HEK293 (cell line): ENCODE measurements around the gene FGD6.
A peak's percentile ranks its signal among the peaks of the same experiment; 100 is the strongest.
"Not testable (repeated sequence)": the region's sequence is repeated elsewhere in the genome, so short reads cannot be mapped to it uniquely, and the experiment has no call there.

Experiments
- CTCF ChIA-PET: fragments of 350-600 bp; formaldehyde crosslinking; extraction: SDS; loops from one replicate; lab custom pipeline; 2021; ENCODE audit warnings: antibody characterized with exemption; lab: Yijun Ruan, JAX
- POLR2A ChIA-PET: fragments of 300-600 bp; formaldehyde crosslinking; extraction: SDS; loops from one replicate; lab custom pipeline; 2020; ENCODE audit warnings: antibody characterized with exemption, inconsistent platforms; lab: Yijun Ruan, JAX
- H3K27ac ChIP-seq: fragments of 200-500 bp; sonication (Bioruptor generic); 2 replicates; pipeline ENCODE4 v1.5.1; 2014; ENCODE audit warnings: low read depth, low read length, control low read depth, inconsistent platforms; ENCODE audit errors: extremely low read depth
- H3K36me3 ChIP-seq, 2 experiments: fragments of 200-500 bp in 1 of 2; sonication (Bioruptor generic) in 1 of 2; 1 replicate in 1 of 2; 2 replicates in 1 of 2; pipeline ENCODE4 v1.5.1; 2014 to 2017; ENCODE audit warnings: inconsistent platforms in 2 of 2, low read length in 2 of 2; ENCODE audit not compliant: control insufficient read depth in 2 of 2, insufficient read depth in 1 of 2
- H3K4me1 ChIP-seq: fragments of 200-500 bp; sonication (Bioruptor generic); 2 replicates; pipeline ENCODE4 v1.5.1; 2014; ENCODE audit warnings: mild to moderate bottlenecking, low read length, inconsistent platforms; ENCODE audit not compliant: control insufficient read depth, insufficient read depth
- H3K4me3 ChIP-seq: 2 replicates; pipeline ENCODE4 v1.5.1; 2011; ENCODE audit warnings: low read depth, mild to moderate bottlenecking, control low read depth, low read length, moderate library complexity
- H3K9me3 ChIP-seq: fragments of 200-500 bp; sonication (Bioruptor generic); 2 replicates; pipeline ENCODE4 v1.5.1; 2014; ENCODE audit warnings: low read depth, low read length, inconsistent platforms; ENCODE audit not compliant: control insufficient read depth, insufficient read depth
- GLI2 ChIP-seq: fragments of 450-650 bp; formaldehyde crosslinking; IDR thresholded peaks from 2 replicates; pipeline ENCODE4; 2017; ENCODE audit warnings: missing biosample characterization, missing genetic modification characterization, low read depth, borderline replicate concordance
- ZNF423 ChIP-seq: fragments of 450-650 bp; formaldehyde crosslinking; IDR thresholded peaks from 2 replicates; pipeline ENCODE4 v1.5.1; 2016; ENCODE audit warnings: missing biosample characterization, missing genetic modification characterization
- ZNF473 ChIP-seq: fragments of 450-650 bp; formaldehyde crosslinking; IDR thresholded peaks from 2 replicates; pipeline ENCODE4 v1.5.1; 2017; ENCODE audit warnings: missing biosample characterization, missing genetic modification characterization
- ZNF707 ChIP-seq: fragments of 450-650 bp; formaldehyde crosslinking; IDR thresholded peaks from 2 replicates; pipeline ENCODE4 v1.5.1; 2016; ENCODE audit warnings: missing biosample characterization, missing genetic modification characterization
- ZNF747 ChIP-seq: fragments of 450-650 bp; formaldehyde crosslinking; IDR thresholded peaks from 2 replicates; pipeline ENCODE4 v1.5.1; 2016; ENCODE audit warnings: missing biosample characterization, missing genetic modification characterization
- ZNF776 ChIP-seq: fragments of 450-650 bp; formaldehyde crosslinking; IDR thresholded peaks from 2 replicates; pipeline ENCODE4 v1.5.0; 2017; ENCODE audit warnings: missing biosample characterization, missing genetic modification characterization, borderline replicate concordance
- ZNF791 ChIP-seq: fragments of 450-650 bp; formaldehyde crosslinking; IDR thresholded peaks from 2 replicates; pipeline ENCODE4 v1.5.1; 2016; ENCODE audit warnings: missing biosample characterization, missing genetic modification characterization
- TF ChIP-seq, protein P1 (sequence below): fragments of 450-650 bp; formaldehyde crosslinking; IDR thresholded peaks from 2 replicates; pipeline ENCODE4 v1.5.1; 2016; ENCODE audit warnings: missing biosample characterization, missing genetic modification characterization
- TF ChIP-seq, protein P2 (sequence below): fragments of 450-650 bp; formaldehyde crosslinking; IDR thresholded peaks from 2 replicates; pipeline ENCODE4 v1.5.1; 2016; ENCODE audit warnings: missing biosample characterization, missing genetic modification characterization, low read depth
- TF ChIP-seq, protein P3 (sequence below): fragments of 450-650 bp; formaldehyde crosslinking; IDR thresholded peaks from 2 replicates; pipeline ENCODE4 v1.5.1; 2016; ENCODE audit warnings: missing biosample characterization, missing genetic modification characterization, borderline replicate concordance
- TF ChIP-seq, protein P4 (sequence below): sonication (generic); formaldehyde crosslinking; IDR thresholded peaks from 2 replicates; pipeline ENCODE4 v1.8.1; 2022; ENCODE audit warnings: mild to moderate bottlenecking, moderate library complexity, missing genetic modification reagents
- TF ChIP-seq, protein P5 (sequence below): fragments of 450-650 bp; formaldehyde crosslinking; IDR thresholded peaks from 2 replicates; pipeline ENCODE4 v1.5.1; 2016; ENCODE audit warnings: missing biosample characterization, missing genetic modification characterization

The FGD6 gene

DNA sequence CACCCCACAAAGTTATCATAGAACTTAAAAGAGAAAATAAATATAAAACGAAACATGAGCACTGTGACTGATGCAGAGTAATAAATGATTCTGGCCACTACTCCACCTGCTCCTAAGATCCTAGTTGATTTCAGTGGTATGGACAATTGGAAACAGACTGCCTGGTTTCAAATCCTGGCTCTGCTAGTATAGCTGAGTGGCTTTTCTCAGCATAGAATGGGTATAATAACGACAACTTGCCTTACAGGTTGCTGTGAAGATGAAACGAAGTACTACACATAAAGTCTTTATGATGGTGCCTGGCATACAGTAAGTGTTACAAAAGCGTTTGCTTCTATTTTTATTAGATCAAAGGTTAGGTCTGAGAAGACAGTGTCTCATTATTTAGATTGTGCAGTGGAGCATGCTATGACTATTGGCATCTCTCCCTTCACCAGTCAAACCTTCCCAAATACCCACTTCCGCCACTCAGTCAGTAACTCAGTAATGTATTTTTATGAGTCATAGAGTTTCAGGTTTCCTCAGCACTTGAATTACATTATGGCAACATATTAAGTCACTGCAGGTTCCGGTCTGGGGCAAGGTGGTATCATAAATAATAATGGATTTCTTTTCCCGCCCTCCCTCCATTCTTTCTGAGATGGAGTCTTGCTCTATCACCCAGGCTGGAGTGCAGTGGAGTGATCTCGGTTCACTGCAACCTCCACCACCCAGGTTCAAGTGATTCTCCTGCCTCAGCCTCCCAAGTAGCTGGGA, 114.2 kb downstream of the FGD6 start (continued):
- TF ChIP-seq ZNF747 = no peak

DNA sequence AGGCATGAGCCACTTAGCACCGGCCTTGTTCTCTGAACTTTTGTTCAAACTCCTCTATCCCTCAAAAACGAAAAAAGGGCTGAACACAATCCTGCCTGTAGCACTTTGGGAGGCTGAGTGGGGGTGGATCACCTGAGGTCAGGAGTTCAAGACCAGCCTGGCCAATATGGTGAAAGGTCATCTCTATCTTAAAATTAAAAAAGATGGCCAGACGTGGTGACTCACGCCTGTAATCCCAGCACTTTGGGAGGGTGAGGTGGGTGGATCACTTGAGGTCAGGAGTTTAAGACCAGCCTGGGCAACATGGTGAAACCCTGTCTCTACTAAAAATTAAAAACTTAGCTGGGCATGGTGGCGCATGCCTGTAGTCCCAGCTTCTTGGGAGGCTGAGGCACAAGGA, 115.3 kb downstream of the FGD6 start:
- TF ChIP-seq, protein P1, sequence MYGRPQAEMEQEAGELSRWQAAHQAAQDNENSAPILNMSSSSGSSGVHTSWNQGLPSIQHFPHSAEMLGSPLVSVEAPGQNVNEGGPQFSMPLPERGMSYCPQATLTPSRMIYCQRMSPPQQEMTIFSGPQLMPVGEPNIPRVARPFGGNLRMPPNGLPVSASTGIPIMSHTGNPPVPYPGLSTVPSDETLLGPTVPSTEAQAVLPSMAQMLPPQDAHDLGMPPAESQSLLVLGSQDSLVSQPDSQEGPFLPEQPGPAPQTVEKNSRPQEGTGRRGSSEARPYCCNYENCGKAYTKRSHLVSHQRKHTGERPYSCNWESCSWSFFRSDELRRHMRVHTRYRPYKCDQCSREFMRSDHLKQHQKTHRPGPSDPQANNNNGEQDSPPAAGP (tag by site-specific recombination) = peak; percentile 27; the same call in 1 of the 2 replicates
- POLR2A ChIA-PET, H3K27ac ChIP-seq, H3K36me3 ChIP-seq, H3K9me3 ChIP-seq, H3K4me3 ChIP-seq: not testable (repeated sequence)
- H3K4me1 ChIP-seq = peaks cover 11% of the 10 kb centered on the region
- CTCF ChIA-PET = interaction anchor here (3.2 kb wide), 1 partner anchor 29 kb away, joined by 10 read pairs; the partner anchor contains the start of gene NR2C1

DNA sequence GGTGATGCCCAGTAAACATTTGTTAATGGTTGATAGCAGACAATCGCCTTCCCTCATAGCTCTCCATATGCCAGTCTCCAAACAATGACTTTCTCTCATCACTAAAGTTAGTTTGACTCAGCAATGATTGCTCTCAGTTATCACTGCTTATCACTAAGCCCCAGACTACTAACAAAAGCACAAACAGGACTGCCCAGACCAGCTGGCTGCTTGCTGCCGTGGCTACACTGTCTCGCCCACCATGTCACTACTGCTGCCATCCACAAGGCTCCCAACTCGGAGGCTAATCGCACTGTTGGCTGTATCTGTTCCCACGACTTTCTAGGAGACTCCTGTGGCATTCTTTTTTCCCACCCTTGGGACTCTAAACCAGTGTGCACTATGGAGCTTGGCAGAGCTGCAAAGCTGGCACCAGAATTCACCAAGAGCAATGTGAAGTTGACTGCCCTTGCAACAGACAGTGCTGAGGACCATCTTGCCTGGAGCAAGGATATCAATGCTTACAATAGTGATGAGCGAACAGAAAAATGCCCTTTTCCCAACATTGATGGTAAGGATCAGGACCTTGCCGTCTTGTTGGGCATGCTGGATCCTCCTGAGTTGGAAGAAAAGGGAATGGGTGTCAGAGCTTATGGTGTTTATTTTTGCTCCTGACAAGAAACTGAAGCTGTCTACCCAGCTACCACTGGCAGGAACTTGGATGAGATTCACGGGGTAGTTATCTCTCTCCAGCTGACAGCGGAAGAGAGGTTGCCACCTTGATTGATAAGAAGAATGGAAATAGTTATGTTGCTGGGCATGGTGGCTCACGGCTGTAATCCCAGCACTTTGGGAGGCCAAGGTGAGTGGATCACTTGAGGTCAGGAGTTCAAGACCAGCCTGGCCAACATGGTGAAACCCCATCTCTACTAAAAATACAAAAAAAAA, 116.7 kb downstream of the FGD6 start:
- H3K27ac ChIP-seq = no peak overlapping the region
- no peaks in the 10 kb centered on the region for H3K36me3 ChIP-seq
- ChIA-PET CTCF (interaction anchor here (1.2 kb wide), 1 partner anchor 117 kb away, joined by 3 read pairs; the partner anchor contains the start of genes FGD6 and VEZT), POLR2A (interaction anchor here (0.6 to 1.4 kb wide), 3 partner anchors 14 to 117 kb away, joined by 3 to 5 read pairs (median 5); partner anchors contain the start of genes FGD6 and VEZT)
- H3K4me1 ChIP-seq = peaks cover 12% of the 10 kb centered on the region
- no peak for TF ChIP-seq ZNF776 (tag by site-specific recombination)
- TF ChIP-seq, protein P2, sequence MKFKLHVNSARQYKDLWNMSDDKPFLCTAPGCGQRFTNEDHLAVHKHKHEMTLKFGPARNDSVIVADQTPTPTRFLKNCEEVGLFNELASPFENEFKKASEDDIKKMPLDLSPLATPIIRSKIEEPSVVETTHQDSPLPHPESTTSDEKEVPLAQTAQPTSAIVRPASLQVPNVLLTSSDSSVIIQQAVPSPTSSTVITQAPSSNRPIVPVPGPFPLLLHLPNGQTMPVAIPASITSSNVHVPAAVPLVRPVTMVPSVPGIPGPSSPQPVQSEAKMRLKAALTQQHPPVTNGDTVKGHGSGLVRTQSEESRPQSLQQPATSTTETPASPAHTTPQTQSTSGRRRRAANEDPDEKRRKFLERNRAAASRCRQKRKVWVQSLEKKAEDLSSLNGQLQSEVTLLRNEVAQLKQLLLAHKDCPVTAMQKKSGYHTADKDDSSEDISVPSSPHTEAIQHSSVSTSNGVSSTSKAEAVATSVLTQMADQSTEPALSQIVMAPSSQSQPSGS (tag by site-specific recombination) = no peak
- TF ChIP-seq, protein P3, sequence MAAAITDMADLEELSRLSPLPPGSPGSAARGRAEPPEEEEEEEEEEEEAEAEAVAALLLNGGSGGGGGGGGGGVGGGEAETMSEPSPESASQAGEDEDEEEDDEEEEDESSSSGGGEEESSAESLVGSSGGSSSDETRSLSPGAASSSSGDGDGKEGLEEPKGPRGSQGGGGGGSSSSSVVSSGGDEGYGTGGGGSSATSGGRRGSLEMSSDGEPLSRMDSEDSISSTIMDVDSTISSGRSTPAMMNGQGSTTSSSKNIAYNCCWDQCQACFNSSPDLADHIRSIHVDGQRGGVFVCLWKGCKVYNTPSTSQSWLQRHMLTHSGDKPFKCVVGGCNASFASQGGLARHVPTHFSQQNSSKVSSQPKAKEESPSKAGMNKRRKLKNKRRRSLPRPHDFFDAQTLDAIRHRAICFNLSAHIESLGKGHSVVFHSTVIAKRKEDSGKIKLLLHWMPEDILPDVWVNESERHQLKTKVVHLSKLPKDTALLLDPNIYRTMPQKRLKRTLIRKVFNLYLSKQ = no peak
- TF ChIP-seq ZNF473 = no peak
- no peak for TF ChIP-seq ZNF791 (tag by site-specific recombination)
- TF ChIP-seq, protein P4, sequence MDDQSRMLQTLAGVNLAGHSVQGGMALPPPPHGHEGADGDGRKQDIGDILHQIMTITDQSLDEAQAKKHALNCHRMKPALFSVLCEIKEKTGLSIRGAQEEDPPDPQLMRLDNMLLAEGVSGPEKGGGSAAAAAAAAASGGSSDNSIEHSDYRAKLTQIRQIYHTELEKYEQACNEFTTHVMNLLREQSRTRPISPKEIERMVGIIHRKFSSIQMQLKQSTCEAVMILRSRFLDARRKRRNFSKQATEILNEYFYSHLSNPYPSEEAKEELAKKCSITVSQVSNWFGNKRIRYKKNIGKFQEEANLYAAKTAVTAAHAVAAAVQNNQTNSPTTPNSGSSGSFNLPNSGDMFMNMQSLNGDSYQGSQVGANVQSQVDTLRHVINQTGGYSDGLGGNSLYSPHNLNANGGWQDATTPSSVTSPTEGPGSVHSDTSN (CRISPR knock-in tag) = no peak
- TF ChIP-seq ZNF707 (tag by site-specific recombination) = no peak
- TF ChIP-seq, protein P5, sequence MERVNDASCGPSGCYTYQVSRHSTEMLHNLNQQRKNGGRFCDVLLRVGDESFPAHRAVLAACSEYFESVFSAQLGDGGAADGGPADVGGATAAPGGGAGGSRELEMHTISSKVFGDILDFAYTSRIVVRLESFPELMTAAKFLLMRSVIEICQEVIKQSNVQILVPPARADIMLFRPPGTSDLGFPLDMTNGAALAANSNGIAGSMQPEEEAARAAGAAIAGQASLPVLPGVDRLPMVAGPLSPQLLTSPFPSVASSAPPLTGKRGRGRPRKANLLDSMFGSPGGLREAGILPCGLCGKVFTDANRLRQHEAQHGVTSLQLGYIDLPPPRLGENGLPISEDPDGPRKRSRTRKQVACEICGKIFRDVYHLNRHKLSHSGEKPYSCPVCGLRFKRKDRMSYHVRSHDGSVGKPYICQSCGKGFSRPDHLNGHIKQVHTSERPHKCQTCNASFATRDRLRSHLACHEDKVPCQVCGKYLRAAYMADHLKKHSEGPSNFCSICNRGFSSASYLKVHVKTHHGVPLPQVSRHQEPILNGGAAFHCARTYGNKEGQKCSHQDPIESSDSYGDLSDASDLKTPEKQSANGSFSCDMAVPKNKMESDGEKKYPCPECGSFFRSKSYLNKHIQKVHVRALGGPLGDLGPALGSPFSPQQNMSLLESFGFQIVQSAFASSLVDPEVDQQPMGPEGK (tag by site-specific recombination) = no peak
- no peak for TF ChIP-seq ZNF423 (tag by site-specific recombination)
- TF ChIP-seq GLI2 = no peak
- H3K9me3 ChIP-seq = no peaks in the 10 kb centered on the region
- no peak overlapping the region for H3K4me3 ChIP-seq
